NCI-H526 (cell line): Measurements from ENCODE around the gene FXYD7.
A peak's percentile ranks its signal among the peaks of the same experiment; 100 is the strongest.
"Not testable (repeated sequence)": the region's sequence is repeated elsewhere in the genome, so short reads cannot be mapped to it uniquely, and the experiment has no call there.

Experiments
- DNase-seq, 2 experiments: peaks; one replicate each; lab custom pipeline; 2025; lab: John Stamatoyannopoulos, UW

The FXYD7 gene

DNA sequence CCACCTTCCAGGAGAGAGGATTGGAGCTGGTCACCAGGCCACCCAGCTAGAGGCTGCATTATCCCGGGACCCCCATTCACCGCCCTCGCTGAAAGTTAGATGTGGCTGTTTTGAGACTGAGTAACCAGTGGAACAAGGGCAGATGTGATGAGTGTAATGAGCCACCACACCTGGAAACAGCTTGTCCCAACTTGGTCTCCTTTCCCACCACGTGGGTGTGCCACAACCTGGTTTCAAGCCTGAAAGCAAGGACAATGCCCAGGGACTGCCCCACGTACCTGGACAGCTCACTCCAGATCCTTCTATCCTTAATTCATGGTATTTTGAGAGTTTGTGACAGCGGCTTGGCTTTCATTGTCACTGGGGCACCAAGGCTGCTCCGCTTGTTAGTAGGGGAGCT lies 15.2 kb upstream of the FXYD7 start:
- no peak for DNase-seq

DNA sequence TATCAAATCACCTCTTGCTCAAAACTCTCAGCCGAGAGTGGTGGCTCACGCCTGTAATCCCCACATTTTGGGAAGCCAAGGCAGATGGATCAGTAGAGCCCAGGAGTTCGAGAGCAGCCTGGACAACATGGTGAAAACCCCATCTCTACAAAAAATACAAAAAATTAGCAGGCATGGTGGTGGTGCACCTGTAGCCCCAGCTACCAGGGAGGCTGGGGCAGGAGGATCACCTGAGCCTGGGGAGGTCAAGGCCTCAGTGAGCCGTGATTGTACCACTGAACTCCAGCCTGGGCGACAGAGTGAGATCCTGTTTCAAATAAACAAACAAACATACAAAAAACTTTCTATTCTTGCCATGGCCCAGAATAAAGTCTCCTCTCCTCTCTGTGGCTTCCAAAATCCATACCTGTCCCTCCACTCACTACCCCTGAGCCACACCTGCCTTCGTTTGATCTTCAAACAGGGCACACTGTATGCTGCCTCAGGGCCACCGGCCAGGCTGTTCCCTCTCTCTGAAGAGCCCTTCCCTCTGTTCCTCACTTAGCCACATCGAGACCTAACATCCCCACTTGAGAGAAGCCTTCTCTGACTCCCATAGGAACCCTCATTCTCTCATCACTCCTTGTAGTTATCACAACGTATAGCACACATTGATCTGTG lies 14.5 kb upstream of the FXYD7 start:
- DNase-seq = no peak

DNA sequence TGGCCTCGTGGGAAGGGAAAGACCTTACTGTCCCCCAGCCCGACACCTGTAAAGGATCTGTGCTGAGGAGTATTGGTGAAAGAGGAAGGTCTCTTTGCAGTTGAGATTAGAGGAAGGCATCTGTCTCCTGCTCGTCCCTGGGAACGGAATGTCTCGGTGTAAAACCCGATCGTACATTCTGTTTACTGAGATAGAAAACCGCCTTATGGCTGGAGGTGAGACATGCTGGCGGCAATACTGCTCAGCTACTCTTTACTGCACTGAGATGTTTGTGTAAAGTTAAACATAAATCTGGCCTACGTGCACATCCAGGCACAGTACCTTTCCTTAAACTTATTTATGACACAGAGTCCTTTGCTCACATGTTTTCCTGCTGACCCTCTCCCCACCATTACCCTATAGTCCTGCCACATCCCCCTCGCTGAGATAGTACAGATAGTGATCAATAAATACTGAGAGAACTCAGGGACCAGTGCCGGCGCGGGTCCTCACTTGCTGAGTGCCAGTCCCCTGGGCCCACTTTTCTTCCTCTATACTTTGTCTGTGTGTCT lies 13.3 kb upstream of the FXYD7 start:
- DNase-seq = not testable (repeated sequence)

DNA sequence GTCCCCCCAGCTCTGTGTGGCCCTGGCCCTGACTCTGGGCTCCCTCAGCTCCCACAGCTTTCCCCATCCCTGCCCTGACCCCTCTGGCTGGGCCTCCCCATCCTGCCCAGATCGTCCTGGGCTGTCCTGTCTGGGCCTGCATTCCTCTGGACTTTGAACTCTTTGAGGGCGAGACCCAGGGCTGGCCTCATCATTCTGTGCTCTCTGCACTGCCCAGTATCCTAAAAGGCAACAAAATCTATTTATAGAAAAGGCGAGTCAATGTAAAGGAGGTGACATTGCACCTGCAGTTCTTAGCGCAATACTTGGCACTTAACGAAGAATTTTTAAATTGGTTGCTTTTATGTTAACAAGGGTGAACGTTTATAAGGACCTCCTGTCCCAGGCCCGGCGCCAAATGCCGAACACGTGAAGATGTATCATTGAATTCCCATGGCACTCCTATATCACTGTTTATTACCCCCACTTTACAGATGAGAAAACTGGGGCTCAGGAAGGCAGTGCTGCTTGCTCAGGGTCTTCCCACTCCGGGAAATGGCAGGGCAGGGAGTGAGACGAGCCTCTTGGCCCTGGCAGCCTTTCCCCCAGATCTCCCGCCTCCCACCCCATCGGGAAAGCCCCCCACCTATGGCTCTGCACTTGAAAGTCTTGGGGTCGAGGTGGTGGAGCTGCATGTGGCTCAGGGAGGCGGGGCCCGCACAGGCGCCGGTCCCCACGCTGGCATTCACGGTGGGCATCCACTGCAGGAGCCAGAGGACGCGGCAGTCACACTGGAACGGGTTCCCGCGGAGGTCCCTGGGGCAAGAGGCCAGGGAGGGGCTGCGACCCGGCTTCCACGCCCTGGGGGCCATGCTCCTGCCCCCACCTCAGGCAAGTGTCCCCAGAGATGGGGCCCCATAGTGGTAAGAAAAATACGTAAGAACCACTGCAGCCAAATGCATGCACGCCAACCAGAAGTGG lies 12.0 kb upstream of the FXYD7 start:
- no peak for DNase-seq

DNA sequence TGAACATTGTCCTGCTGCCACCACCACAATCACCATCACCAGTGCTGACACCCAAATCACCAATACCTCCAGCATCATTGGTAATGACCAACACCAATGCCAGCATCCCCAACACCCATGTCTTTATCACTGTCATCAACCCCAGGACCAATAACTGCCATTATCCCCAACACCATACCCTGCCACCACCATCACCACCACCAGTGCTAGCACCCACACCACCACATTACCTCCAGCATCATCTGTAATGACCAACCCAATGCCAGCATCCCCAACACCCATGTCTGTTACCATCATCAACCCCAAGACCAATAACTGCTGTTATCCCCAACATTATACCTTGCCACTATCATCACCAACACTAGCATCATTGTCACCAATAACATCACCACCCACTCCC lies 10.8 kb upstream of the FXYD7 start:
- no peak for DNase-seq

DNA sequence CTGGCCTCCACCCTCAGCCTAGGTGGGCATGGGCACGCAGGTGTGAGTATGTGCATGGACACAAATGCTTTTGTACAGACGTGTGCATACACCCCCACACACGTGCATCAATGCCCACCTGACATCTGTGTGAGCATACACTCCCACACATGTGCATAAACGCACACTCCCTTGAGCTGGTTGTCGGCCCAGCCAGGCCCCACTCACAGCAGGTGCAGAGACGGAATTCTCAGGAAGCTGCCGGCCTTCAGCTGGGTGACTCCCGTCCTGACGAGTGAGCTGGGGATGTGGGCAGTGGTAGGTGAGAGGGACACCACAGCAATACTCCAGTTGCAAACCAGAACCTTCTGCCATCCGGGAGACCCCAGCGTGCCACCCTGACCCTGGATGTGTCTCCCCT lies 9.2 kb upstream of the FXYD7 start:
- DNase-seq = no peak

DNA sequence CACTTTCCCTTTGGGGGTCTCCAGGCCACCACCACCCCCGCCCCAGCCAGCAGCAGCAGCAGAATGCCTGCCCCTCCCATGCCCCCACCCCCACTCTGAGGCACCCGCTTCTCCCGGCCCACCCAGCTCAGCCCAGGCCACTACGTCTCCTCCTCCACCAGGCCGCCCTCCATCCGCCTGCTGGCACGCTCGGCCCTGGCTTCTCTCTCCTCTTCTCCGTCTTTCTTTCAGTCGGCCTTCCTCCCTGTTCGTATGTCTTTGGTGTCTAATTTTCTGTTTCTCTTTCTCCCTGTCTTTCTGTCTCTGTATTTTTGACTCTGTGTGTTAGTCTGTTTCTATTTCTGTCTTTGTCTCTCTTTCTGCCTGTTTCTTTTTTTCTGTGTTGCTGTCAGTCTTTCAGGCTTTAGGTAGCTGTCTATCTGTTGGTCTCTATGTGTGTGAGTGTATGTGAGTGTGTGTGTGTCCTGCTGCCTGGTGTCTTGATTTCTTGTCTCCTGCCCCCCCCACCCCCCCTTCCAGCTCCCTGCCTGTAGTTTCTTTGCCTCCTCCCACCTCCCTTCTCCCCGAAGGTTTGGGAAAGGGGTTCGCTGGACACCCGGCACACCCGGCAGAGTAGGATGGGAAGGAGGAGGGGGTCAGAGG lies 8.3 kb upstream of the FXYD7 start, which contains the start of gene LGI4:
LGI4 (minus strand) TSS at position 459 of the 642 bp plus-strand sequence; CDS start at position 80, 379 bp downstream.
- DNase-seq = no peak

DNA sequence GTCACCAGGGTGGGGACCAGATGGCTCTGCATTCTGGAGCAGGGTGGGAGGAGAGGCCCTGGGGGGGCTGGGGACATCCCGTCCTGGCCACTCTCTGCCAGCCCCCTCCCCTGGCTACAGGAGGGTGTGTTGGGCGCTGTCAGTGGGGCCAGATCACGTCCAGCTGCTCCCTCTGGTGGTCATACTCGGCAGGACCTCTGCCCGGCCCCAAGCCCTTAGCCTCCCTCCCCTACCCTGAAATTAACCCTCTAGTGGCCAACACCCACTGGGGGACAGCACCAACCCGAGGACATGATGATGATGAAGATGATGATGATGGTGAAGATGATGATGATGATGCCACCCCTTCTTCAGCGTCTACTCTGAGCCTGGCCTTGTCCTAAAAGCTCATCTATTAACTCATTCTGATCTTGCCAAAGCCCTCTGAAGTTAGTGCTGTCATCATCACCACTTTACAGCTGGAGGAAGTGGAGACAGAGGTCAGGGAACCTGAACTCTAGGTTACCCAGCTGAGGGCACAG lies 7.6 kb upstream of the FXYD7 start:
- DNase-seq = peak; percentile 65 to 90

DNA sequence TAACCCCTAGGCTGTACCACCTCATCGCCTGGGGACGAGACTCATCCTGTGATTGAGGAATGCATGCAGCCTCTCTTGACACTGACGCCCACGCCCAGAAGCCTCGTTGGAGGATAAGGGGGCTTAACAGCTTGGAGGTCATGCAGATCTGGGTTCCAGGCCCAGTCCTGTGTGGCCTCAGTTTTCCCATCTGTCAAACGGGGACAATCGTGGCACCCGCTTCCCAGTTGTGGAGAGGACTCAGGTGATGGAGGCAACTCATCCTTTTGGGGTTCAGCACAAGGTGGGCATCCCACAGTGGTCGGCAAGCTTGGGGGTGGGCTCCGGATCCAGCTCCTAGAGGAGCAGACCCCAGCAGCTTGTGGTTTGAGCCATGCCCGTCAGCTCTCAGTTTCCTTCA lies 6.8 kb upstream of the FXYD7 start:
- no peak for DNase-seq

DNA sequence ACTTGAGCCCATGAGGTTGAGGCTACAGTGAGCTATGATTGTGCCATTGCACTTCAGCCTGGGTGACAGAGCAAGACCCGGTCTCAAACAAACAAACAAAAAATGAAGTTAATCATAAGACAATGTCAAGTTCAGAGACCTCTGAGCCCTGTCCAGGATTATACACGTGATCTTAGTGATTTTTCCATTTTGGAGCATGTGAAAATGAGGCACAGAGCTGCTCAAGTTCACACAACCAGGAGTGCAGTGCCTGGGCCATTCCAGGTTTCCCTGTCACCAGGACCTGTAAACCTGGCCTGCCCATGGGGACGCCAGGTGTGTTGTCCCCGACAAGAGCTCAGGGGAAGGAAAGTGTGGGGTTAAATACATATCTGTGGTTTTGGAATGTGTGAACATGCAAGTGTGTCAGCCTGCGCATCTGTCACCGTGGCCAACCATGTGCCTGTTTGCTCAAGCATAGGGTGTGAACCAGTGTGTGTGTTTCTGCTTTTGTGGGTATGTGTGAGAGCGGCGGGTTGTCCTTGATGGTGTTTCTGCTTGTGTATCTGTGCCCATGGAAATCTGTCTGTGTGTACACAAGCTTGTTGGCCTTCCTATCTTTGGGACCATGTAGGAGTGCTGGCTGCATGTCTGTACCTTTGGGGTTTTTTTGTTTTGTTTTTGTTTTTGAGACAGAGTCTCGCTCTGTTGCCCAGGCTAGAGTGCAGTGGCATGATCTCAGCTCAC lies 5.9 kb upstream of the FXYD7 start:
- DNase-seq = peak in 1 of 2 experiments; percentile 39

DNA sequence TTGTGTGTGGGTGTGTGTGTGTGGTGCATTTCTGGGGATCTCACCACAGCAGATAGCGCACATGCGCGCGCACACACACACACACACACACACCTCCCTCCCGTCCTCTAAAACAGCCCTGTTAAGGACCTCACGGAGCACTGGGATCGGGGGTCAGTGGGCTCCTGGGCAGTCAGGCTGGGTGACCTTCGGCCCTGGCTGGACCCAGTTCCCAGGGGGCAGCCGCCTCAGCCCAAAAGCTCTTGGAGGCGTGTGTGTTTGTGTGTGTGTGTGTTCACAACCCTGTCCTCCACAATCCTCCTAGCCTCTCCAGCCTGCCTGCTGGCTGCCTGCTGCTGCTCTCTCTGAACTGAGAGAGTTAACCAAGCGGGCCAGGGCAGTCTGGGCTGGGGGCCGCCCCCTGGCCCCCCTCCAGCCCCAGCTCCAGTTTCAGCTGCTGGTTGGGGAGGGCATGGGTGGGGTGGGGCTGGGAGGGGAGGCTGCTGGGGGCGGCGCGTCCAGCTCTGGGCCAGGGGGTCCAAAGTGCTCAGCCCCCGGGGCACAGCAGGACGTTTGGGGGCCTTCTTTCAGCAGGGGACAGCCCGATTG lies 4.7 kb upstream of the FXYD7 start, which contains the start of gene FXYD1:
FXYD1 (plus strand) TSS at position 520 of the 588 bp plus-strand sequence. CDS start 1,256 bp downstream, outside the sequence.
- no peak for DNase-seq

DNA sequence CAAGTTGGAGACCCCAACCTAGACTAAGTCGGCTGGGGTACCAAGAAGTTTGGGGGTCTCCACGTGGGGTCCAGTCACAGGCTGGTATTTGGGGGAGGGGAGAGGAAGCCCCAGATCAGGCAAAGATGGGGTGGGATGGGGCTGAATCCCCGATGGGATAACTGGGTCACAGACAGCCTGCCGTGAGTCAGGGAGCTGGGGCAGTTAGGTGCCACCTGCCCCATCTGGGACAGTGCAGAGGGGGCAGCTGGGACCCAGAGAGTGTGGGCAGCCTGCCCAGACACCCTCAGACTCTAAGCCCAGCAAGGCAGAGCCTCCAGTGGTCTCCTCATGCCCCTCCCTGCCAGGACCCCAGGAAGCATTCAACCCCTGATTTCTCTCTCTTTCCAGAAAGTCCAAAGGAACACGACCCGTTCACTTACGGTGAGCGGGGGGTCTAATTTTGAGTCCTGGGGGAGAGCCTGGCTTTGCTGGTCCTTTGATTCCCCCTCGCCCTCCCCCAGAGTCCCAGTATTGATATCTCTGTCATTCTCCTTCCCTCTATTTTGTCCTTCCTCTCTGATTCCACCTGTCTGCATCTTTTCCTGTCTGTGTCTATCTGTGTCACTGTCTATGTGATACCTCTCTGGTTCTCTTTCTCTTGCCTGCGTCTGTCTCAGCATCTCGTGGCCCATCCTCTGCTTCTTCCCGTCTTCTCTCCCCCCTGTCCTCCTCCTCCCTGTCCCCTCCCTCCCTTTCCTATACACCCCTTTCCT lies 2.7 kb upstream of the FXYD7 start:
- DNase-seq = no peak

DNA sequence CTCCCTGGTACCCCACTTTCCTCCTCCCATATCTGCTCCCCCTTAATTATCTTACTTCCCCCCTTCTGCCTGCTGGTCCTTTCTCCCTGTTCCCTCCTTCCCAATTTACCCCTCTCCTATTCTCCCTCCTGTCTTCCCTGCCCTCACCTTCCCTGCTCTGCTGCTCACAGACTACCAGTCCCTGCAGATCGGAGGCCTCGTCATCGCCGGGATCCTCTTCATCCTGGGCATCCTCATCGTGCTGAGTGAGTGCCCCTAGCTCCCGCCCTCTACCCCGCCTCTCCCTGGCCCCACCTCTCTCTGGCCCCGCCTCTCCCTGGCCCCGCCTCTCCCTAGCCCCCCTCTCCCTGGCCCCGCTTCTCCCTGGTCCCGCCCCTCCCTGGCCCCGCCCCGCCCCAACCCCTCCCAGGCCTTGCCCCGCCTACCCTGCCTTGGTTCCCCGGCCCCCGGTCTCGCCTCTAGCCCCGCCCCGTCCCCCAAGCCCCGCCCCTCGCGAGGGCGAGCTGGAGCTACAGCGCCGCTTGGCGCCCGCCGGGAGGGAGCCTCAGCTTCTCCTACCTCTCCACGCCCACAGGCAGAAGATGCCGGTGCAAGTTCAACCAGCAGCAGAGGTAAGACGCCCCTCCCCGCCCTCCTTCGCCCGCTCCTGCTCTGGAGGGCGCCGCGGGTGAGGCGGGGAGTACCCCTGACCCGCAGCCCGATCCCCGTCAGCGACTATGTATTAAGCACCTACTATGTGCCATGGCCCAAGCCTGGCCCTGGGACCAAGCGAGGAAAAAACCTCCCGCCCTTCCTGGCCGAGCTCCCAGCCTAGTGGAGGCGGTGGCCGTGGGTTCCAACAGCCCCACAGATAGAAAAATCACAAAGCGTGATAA lies 1.9 kb upstream of the FXYD7 start:
- DNase-seq = peak; percentile 85 to 97

DNA sequence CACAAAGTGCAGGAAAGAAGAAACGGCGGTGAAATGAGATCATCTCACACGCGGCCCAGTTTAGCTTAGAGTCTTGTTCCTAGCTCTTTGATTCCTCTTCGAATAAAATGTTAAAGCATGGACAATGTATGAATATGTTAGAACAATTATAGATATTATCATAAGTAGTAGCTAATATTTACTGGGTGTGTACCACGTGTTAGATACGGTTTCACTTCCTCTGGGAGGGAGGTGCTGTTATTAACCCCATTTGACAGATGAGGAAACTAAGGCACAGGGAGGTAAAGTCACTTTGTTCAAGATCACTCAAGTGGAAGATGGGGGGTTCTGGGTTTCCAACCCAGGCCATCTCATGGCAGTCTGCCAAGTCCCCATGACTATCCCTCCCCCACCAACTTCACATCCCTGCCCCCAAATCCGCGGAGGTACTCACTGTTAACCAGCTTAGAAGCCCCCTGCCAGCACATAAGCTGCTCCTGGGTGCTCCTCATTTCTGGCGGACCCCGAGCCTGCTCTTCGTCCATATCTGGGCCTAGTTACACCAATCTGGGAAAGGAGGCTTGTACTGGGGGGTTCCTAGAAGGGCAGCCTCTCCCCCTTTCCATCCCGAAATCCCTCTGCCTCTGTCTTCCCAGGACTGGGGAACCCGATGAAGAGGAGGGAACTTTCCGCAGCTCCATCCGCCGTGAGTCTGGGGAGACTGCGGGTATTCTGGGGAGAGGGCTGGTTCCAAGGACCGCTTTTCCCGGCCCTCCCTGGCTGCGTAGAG lies 1.0 kb upstream of the FXYD7 start:
- DNase-seq = peak in 1 of 2 experiments; percentile 25

DNA sequence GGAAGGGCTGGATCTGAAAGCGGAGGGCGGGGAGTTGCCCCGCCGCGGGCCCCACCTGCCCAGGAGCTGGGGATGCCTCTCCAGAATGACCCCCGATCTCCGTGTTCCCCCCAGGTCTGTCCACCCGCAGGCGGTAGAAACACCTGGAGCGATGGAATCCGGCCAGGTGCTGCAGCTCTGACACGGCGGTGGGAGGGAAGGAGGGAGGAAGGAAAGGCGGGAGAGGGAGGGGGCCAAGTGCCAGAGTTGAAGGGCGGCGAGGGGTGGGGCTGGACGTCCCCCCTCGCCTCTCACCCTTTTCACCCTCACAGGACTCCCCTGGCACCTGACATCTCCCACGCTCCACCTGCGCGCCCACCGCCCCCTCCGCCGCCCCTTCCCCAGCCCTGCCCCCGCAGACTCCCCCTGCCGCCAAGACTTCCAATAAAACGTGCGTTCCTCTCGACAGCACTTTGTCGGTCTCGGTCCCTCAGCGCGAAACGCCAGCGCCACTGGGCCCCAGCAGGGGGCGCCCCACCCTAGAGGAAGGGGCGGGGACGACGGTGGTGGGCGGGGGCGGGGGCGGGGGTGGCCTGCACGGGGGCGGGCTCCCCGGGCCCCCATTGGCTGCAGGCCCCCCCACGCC lies 337 bp upstream of the FXYD7 start:
- DNase-seq = peak in 1 of 2 experiments; percentile 81

DNA sequence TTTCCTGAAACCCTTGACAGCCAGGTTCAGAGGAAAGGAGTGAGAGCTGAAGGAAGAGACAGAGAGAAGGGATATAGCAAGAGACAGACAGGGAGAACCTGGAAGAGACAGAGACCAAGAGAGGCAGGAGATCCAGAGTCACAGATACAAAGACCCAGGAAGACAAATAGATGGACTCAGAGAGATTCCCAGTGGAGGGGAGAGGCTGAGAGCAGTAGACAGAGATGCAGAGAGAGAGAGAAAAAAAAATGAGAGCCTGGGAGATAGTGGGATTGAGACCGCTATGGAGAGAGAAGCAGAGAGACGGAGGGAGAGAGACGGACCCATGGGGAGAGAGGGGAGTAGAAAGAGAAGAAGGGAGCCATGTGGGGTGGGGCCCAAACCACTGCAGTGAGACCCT lies 763 bp downstream of the FXYD7 start:
- no peak for DNase-seq

DNA sequence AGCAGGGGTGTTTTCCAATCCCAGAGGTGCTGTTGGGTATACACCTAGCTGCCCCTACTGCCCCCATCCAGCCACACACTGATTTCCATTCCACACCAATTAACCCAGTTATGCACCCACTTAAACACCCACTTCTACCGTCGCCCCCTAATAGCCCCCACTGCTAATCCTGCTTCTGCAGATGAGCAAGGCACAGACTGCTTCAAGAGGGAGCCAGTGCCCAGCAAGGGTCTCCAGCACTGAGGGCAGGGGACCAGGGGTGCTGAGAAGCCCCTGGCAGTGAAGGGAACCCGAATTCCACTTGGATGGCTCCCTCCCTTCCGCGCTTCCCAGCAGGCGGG lies 1.2 kb downstream of the FXYD7 start:
- no peak for DNase-seq
